Peyer's patch (tissue), 4 donors: ENCODE results near the gene CEP83.

Source experiments
- CTCF ChIP-seq, 6 experiments: fragments of 450-650 bp in 4 of 6; fragments of 200-600 bp in 2 of 6; sonication (generic) in 1 of 6; IDR thresholded peaks; one replicate each; pipeline ENCODE4 v1.5.1; 2017 to 2019; ENCODE audit warnings: antibody characterized with exemption in 6 of 6, mild to moderate bottlenecking in 3 of 6, moderate library complexity in 1 of 6
- POLR2A ChIP-seq, 2 donors: fragments of 450-650 bp; IDR thresholded peaks; one replicate each; pipeline ENCODE4 v1.5.1; 2017; ENCODE audit warnings: antibody characterized with exemption in 2 of 2, mild to moderate bottlenecking in 2 of 2, moderate library complexity in 2 of 2

DNA sequence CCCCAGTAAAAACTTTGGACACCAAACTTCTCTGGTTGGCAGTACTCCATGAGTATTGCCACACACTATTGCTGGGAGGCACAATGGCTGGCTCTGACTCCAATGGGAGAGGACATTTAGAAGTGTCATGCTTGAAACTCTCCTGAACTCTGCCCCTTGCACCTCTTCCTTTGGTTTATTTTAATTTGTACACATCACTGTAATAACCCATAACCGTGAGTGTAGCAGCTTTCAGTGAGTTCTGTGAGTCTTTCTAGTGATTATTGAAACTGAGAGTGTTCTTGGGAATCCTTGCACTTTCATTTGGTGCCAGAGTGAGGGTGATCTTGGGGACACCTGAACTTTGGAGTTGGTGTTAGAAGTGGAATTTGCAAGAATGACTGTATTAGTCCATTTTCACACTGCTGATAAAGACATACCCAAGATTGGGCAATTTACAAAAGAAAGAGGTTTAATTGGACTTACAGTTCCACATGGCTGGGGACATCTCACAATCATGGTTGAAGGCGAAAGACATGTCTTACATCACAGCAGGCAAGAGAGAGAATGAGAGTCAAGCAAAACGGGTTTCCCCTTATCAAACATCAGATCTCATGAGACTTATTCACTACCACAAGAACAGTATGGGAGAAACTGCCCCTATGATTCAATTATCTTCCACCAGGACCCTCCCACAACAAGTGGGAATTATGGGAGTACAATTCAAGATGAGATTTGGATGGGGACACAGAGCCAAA is 41.3 kb upstream of the CEP83 start:
- TF ChIP-seq CTCF (IDR thresholded peaks at IDR 0.05) (no peak), POLR2A (IDR thresholded peaks at IDR 0.05) (no peak)
